Inflammatory macrophage treated with lipopolysaccharide for 1 hour (primary cell): ENCODE measurements around the gene TRAF4.
"Not testable (repeated sequence)": the region's sequence is repeated elsewhere in the genome, so short reads cannot be mapped to it uniquely, and the experiment has no call there.

Source experiments
- DNase-seq, 2 donors: peaks; one replicate each; pipeline ENCODE4 v3.0.0-alpha.2; 2020 to 2022

TRAF4 gene

GRCh38 chr17:28794846-28795441, 51.1 kb downstream of the TRAF4 start:
- not testable (repeated sequence) for DNase-seq

DNA sequence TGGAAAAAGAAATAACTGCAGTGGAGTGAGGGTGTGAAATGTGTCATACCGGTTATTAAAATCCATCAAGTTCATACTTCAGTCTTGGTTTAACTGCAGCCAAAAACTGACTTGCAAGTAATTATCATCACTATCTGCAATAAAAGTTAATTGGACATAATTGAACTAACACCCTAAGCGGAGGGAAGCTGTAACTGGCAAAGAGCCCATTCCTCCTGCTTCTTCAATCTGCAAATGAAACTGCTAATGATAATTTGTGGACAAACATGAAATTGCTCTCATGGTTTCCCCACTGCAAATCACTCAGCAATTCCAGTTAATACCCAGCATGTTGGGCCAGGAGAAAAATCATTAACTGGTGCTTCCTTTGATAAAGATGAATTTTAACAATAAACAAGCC, 52.3 kb downstream of the TRAF4 start:
- DNase-seq: no peak
